ENCODE measurements around the gene SPAG9.

SPAG9 gene

DNA sequence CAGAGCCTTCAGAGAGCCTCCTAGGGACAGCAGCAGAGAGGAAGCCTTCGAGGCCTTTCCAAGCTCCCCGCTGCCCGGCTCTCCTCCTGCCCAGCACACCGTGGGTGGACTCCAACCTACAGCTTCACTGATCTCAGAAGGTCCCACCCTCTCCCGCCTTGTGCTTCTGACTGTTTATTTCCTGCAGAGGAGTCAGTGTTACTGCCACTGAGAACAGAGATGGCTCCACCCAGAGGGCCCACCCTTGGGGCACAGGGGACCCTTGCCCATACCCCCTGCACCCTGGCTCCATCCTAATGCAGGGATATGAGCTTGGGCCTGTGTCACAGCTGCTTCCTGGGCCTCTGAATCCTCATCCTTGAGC is 201.8 kb downstream of the SPAG9 start:
- no peak for DNase-seq (ENCODE audit: low read depth, low spot score)

DNA sequence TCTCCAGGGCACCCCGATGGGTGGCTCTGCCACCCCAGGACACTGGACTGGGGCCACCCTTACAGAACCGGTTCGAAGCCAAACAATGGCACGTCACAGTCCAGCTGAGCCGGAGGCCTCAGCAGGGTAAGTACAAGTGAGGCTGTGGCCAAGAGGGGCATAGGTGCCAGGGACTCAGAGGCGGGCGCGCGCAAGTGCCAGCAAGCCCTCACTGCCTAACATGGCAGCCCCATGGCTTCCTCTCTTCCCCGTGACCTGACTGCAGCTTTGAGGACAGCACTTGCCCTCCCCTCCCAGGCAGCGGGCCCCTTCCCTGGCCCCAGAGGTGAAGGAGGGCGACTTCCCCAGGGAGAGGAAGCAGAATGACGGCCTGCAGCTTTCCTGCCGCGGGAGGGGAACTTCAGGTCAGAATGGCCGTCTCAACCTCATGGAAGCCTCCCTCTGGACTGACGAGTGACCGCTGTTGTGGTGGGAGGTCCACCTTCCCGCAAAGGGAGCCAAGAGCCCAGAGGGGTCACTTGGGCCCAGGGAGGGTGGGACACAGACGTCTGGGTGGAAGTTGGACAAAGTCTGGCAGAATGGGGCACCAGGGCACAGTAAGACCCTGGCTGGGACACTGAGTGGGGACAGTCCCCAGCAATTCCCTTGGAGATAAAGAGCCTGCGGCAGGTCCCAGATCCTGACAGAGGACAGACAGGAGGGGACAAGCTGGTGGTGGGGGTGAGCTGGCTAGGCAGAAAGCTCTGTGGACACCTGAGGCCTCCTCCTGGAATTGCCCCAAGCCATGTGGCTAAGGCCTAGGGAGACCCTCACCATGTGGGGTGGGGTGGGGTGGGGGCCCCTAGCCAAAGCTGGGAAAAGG is 202.4 kb downstream of the SPAG9 start:
- DNase-seq (ENCODE audit: low read depth, low spot score) = no peak

DNA sequence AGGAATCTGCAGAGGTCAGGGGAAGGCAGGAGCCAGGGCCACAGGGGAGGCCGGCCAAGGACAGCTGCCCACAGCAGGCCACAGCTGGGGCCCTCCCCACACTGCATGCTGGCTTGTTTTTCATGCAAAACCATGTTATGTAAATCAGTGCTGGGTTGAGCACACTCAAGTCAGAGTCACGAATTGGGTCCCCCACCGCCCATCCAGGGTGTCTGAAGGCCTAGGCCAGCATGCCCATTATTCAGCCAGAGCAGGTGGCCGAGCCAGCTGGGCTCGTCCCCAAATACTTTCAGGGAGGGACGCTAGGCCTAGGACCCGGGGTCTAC is 203.3 kb downstream of the SPAG9 start:
- no peak for DNase-seq (ENCODE audit: low read depth, low spot score)

DNA sequence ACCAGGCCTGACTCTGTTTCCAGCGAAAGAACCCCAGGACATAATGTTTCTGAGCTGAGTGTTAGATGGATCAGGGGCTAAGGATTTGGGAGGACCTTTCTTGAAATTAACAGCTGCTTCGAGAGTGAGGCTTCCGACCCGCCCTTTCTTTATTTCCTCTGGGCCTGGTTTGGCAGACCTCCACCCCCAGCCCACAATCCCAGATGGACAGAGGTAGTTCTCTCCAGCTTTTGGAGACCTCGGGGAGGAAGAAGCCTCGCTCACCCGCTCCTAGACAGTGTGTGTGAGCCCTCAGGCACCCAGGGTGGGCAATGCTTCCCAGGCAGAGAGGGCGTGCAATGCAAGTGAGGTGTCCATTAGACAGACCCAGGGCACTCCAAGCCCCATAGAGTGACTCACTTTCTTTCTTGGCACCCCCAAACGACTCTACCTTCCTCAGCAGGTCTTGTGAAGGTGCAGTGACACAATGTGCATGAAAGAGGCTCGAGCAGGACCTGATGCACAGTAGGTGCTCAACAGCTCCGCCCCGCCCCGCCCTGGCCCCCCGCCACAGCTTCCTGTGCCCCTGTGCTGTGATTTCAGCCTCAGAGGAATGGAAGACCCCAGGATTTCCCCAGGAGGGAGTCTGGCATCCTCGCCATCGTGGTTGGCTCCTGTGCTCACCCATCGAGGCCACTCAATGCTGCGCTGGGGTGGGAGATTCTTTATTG is 203.8 kb downstream of the SPAG9 start:
- no peak for DNase-seq (ENCODE audit: low read depth, low spot score)

DNA sequence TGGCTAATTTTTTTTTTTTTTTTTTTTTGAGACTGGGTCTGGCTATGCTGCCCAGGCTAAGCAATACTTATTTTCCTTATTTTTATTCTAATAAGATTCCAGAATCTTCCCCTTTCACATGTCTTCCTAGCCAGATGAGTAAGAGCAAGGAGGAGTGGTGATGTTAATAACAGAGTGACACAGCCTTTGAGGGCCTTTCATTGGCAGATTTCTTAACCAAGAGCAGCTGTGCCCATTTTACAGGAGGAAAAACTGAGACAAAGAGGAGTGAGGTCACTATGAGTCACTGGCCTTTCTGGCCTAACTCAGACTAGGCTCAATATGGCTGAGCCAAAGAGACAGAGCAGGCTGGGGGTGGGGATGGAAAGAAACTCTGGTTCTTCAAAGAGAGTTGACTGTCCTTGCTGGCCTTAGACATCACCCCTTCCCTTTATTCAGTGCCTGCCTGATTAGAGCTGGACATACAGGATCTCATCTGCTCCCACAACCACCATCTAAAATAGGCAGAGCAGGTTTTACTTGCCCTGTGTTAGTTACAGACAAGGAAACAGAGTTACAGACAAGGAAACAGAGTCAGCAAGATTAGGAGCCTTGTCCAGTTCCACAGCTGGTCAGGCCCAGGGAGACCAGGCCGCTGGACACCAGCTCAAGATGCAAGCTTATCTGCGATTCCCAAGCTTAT is 204.5 kb downstream of the SPAG9 start:
- DNase-seq (ENCODE audit: low read depth, low spot score) = no peak

DNA sequence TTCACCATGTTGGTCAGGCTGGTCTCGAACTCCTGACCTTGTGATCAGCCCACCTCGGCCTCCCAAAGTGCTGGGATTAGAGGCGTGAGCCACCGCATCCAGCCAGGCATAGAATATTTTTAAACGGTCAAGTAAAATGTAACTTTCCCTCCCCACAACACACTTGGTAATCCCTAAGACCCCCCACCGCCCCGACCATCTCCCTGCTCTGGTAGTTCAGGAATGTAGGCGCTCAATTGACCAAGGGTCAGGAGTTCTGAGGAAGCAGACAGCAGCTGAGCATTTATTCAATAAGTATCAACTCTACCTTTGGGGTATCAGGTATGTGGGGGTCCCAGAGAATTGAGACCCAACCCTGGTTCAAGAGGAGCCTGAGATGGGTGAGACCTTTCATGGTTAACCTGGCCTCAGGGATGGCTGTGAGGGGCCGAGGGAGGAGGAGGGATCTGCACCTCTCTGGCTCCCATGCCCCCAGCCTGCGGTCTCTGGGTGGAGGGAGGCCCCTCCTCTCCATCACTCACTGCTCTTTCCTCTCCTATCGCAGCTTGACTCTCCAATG is 206.1 kb downstream of the SPAG9 start:
- no peak for DNase-seq (ENCODE audit: low read depth, low spot score)

DNA sequence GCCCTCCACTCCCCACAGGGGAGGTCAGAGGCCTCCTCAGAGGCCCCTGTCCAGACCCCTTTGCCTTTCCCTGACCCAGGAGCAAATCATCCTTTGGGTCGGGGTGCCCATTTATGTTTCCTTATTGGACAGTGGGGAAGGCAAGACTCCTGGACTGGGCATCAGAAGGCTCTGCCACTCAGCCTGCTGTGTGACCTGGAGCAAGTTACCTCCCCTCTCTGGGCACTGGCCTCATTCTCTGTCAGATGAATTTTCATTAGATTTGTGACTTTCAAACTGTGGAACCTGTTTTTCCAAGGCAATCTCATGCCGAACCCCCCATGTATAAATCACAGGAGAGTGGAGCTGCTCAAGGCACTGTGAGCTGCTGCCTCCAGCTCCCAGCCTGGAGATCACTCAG is 207.5 kb downstream of the SPAG9 start:
- DNase-seq (ENCODE audit: low read depth, low spot score) = no peak

Data from activated naive CD8-positive, alpha-beta T cell treated with anti-CD3 and anti-CD28 coated beads, Interleukin-2, amount 50 U/mL, for 16 hours (primary cell).